HCT116 (cell line): Measurements from ENCODE around the gene C5orf58. TPM values are rescaled to one million over a fixed set of nuclear protein-coding genes. Genes with fewer than 3 reads are reported as not detected.

Experiments used
- ATAC-seq: fragments of 200-7000 bp; cut with Tn5 transposase; 2 replicates; pipeline ENCODE4 v1.9.1; 2020; ENCODE audit warnings: mild to moderate bottlenecking, moderate library complexity
- BruUV-seq: library from RNA; stranded (reverse); fragments of 400-500 nt; replicated peaks from 2 replicates; lab custom pipeline; 2021; lab: Mats Ljungman, UMichigan
- CTCF ChIA-PET: fragments of 300-600 bp; sonication (Branson Sonifier 250); formaldehyde crosslinking; loops from one replicate; lab custom pipeline; 2021; ENCODE audit warnings: antibody characterized with exemption; lab: Charles Lee
- POLR2A ChIA-PET: fragments of 300-600, 350-600 bp; sonication (Branson Sonifier 250); formaldehyde crosslinking; loops from one replicate; lab custom pipeline; 2021; ENCODE audit warnings: antibody characterized with exemption; lab: Charles Lee
- RAD21 ChIA-PET, 2 experiments: fragments of 300-600 bp; sonication (Branson Sonifier 250); formaldehyde crosslinking; loops; one replicate each; lab custom pipeline; 2023; ENCODE audit warnings: low total read pairs in 2 of 2; ENCODE audit not compliant: uncharacterized antibody in 2 of 2, unreplicated experiment in 2 of 2, low non-redundant PET in 1 of 2; lab: Charles Lee
- DNase-seq: peaks from one replicate; pipeline ENCODE4 v3.0.0-alpha.2; 2010; ENCODE audit warnings: low read depth, low spot score
- H2AFZ ChIP-seq: fragments of 200-600 bp; shearing (Covaris generic), sonication (generic); 2 replicates; pipeline ENCODE4 v1.6.1; 2017; ENCODE audit warnings: low read depth, mixed run types, mixed read lengths, antibody characterized with exemption, low read length; ENCODE audit not compliant: poor library complexity, severe bottlenecking
- H3K27ac ChIP-seq: 2 replicates; pipeline ENCODE4 v1.5.1; 2012; ENCODE audit warnings: low read depth, low read length
- H3K27me3 ChIP-seq: fragments of 200-600 bp; sonication (generic); 2 replicates; pipeline ENCODE4 v1.6.1; 2016; ENCODE audit warnings: mixed run types, low read length, mixed read lengths; ENCODE audit not compliant: insufficient read depth
- H3K36me3 ChIP-seq, 2 experiments: fragments of 200-500 bp in 1 of 2; fragments of 200-600 bp in 1 of 2; sonication (Bioruptor generic) in 1 of 2; sonication (generic) in 1 of 2; 2 replicates each; pipeline versions ENCODE4 v1.5.1 to v1.6.1; 2014 to 2016; ENCODE audit warnings: low read length in 2 of 2, inconsistent platforms in 1 of 2, mixed read lengths in 1 of 2, mixed run types in 1 of 2; ENCODE audit not compliant: insufficient read depth in 2 of 2, control insufficient read depth in 1 of 2
- H3K4me1 ChIP-seq, 2 experiments: fragments of 200-600 bp in 1 of 2; sonication (generic) in 1 of 2; 2 replicates each; pipeline versions ENCODE4 v1.5.1 to v1.6.1; 2012 to 2017; ENCODE audit warnings: low read length in 2 of 2, inconsistent platforms in 1 of 2, mild to moderate bottlenecking in 1 of 2, mixed read lengths in 1 of 2, mixed run types in 1 of 2, moderate library complexity in 1 of 2; ENCODE audit not compliant: insufficient read depth in 2 of 2, control insufficient read depth in 1 of 2
- H3K4me2 ChIP-seq: fragments of 200-600 bp; sonication (generic); 2 replicates; pipeline ENCODE4 v1.6.1; 2017; ENCODE audit warnings: mixed run types, low read length, mixed read lengths
- H3K4me3 ChIP-seq, 2 experiments: fragments of 200-600 bp in 1 of 2; sonication (generic) in 1 of 2; replicated peaks in 1 of 2; 2 replicates each; pipeline ENCODE4 v1.5.1; 2011 to 2016; ENCODE audit warnings: low read length in 2 of 2, control low read depth in 1 of 2, low read depth in 1 of 2, mild to moderate bottlenecking in 1 of 2, mixed read lengths in 1 of 2, mixed run types in 1 of 2
- H3K79me2 ChIP-seq: fragments of 200-600 bp; sonication (generic); 2 replicates; pipeline ENCODE4 v1.6.1; 2017; ENCODE audit warnings: mild to moderate bottlenecking, mixed run types, low read length, moderate library complexity, mixed read lengths; ENCODE audit not compliant: insufficient read depth
- H3K9ac ChIP-seq: fragments of 200-600 bp; sonication (generic); 2 replicates; pipeline ENCODE4 v1.6.1; 2016; ENCODE audit warnings: low read length, mixed read lengths
- H3K9me2 ChIP-seq: fragments of 200-600 bp; sonication (generic), shearing (Covaris generic); 2 replicates; pipeline ENCODE4 v1.6.1; 2017; ENCODE audit warnings: mixed run types, mild to moderate bottlenecking, moderate library complexity; ENCODE audit not compliant: insufficient read depth
- H3K9me3 ChIP-seq, 2 experiments: fragments of 200-500 bp in 1 of 2; fragments of 200-600 bp in 1 of 2; sonication (Bioruptor generic) in 1 of 2; sonication (generic) in 1 of 2; 2 replicates each; pipeline ENCODE4 v1.6.1; 2014 to 2017; ENCODE audit warnings: low read length in 2 of 2, mixed read lengths in 2 of 2, inconsistent platforms in 1 of 2, low read depth in 1 of 2, mild to moderate bottlenecking in 1 of 2, mixed run types in 1 of 2, moderate library complexity in 1 of 2; ENCODE audit not compliant: control insufficient read depth in 1 of 2, insufficient read depth in 1 of 2
- H4K20me1 ChIP-seq: fragments of 200-600 bp; sonication (generic), shearing (Covaris generic); 2 replicates; pipeline ENCODE4 v1.6.1; 2017; ENCODE audit warnings: mixed run types, mild to moderate bottlenecking, moderate library complexity; ENCODE audit not compliant: insufficient read depth
- ELF1 ChIP-seq: IDR thresholded peaks from 2 replicates; pipeline ENCODE4 v1.6.1; 2012; ENCODE audit warnings: low read depth, borderline replicate concordance
- JUND ChIP-seq: IDR thresholded peaks from 2 replicates; pipeline ENCODE4 v1.6.1; 2012
- POLR2AphosphoS5 ChIP-seq: IDR thresholded peaks from 2 replicates; pipeline ENCODE4 v1.6.1; 2011; ENCODE audit warnings: mild to moderate bottlenecking, low read depth, low read length, moderate library complexity
- RAD21 ChIP-seq: IDR thresholded peaks from 2 replicates; pipeline ENCODE4 v1.6.1; 2012; ENCODE audit warnings: low read depth, mild to moderate bottlenecking
- YY1 ChIP-seq: IDR thresholded peaks from 2 replicates; pipeline ENCODE4 v1.6.1; 2011; ENCODE audit warnings: low read length, low read depth, moderate library complexity, mild to moderate bottlenecking; ENCODE audit not compliant: insufficient replicate concordance; ENCODE audit errors: extremely low read depth
- ZNF274 ChIP-seq: fragments of 200-500 bp; sonication (Bioruptor generic); IDR thresholded peaks from 2 replicates; pipeline ENCODE4 v1.6.1; 2014; ENCODE audit warnings: mild to moderate bottlenecking, low read depth, low read length, inconsistent platforms
- intact Hi-C: fragments of 100-400 bp; cut with micrococcal nuclease; formaldehyde crosslinking; loops from 2 replicates; pipeline ENCODE4 v1.10.0; 2022
- total RNA-seq: library from RNA; stranded (reverse); gene quantifications from one replicate; pipeline ENCODE4 v1.2.1, GENCODE V29; 2021; ENCODE audit not compliant: unreplicated experiment
- TF ChIP-seq, protein P1 (sequence below): IDR thresholded peaks from 2 replicates; pipeline ENCODE4 v1.6.1; 2011; ENCODE audit warnings: mild to moderate bottlenecking, low read length, moderate library complexity; ENCODE audit not compliant: insufficient replicate concordance; ENCODE audit errors: extremely low read depth
- TF ChIP-seq, protein P2 (sequence below): IDR thresholded peaks from 2 replicates; pipeline ENCODE4 v1.6.1; 2012
- TF ChIP-seq, protein P3 (sequence below): IDR thresholded peaks from 2 replicates; pipeline ENCODE4 v1.6.1; 2012; ENCODE audit warnings: low read depth

The C5orf58 gene
- total RNA-seq, 1 experiment from 2014 or later = not detected

DNA sequence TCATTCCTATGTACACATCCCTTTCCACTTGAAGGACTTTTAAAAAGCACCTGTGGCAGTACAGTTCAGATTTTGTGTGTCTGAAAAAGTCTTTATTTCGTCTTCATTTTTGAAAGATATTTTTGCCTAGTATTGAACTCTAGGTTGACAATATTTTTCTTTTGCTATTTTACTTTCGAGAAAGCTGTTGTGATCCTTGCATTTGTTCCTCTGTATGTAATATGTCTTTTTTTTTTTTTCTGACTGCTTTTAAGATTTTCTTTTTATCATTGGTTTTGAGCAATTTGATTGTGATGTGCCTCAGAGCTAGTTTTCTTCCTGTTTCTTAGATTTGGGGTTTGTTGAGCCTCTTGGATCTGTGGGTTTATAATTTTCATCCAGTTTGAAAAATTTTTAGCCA is 51.4 kb downstream of the C5orf58 start:
- H3K4me3 ChIP-seq = no peak overlapping the region
- H4K20me1 ChIP-seq = no peaks in the 10 kb centered on the region
- TF ChIP-seq ELF1 = no peak
- TF ChIP-seq, protein P1, sequence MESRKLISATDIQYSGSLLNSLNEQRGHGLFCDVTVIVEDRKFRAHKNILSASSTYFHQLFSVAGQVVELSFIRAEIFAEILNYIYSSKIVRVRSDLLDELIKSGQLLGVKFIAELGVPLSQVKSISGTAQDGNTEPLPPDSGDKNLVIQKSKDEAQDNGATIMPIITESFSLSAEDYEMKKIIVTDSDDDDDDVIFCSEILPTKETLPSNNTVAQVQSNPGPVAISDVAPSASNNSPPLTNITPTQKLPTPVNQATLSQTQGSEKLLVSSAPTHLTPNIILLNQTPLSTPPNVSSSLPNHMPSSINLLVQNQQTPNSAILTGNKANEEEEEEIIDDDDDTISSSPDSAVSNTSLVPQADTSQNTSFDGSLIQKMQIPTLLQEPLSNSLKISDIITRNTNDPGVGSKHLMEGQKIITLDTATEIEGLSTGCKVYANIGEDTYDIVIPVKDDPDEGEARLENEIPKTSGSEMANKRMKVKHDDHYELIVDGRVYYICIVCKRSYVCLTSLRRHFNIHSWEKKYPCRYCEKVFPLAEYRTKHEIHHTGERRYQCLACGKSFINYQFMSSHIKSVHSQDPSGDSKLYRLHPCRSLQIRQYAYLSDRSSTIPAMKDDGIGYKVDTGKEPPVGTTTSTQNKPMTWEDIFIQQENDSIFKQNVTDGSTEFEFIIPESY = no peak
- no peaks in the 10 kb centered on the region for H3K4me1 ChIP-seq
- peaks cover 0 to 8% of the 10 kb centered on the region in 2 experiments; a peak in 1 of 4 replicates for H3K9me3 ChIP-seq
- no peak for DNase-seq
- peaks cover 40% of the 10 kb centered on the region for H3K27me3 ChIP-seq
- no peaks in the 10 kb centered on the region for H3K79me2 ChIP-seq
- BruUV-seq = no TSS peak
- H3K36me3 ChIP-seq = no peaks in the 10 kb centered on the region
- no peak overlapping the region for H3K4me2 ChIP-seq
- H3K27ac ChIP-seq = no peak overlapping the region
- no peak for ATAC-seq
- no peak overlapping the region for H2AFZ ChIP-seq
- ChIA-PET CTCF (no interaction called here), POLR2A (no interaction called here), RAD21 (no interaction called here)
- H3K9me2 ChIP-seq = no peaks in the 10 kb centered on the region
- intact Hi-C loops = no loop called here
- no peak overlapping the region for H3K9ac ChIP-seq

DNA sequence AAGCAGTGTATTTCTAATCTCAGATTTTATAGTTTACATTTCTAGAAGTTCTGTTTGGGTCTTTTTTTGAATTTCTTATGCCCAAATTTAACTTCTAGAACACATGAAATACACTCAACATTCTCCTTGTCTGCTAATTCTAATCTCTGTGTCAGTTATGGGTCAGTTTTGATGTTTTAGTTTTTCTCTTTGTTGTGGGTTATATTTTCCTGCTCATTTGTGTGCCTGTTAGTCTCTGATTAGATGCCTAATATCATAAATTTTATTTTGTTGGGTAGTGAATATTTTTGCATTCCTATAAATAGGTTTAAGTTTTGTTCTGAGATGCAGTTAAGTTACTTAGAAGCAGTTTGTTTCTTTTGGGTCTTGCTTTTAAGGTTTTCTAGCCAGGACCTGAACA is 52.4 kb downstream of the C5orf58 start:
- no peak overlapping the region for H3K27ac ChIP-seq
- TF ChIP-seq JUND (no peak), ELF1 (no peak), POLR2AphosphoS5 (no peak), YY1 (no peak), ZNF274 (no peak), RAD21 (no peak)
- TF ChIP-seq, protein P2, sequence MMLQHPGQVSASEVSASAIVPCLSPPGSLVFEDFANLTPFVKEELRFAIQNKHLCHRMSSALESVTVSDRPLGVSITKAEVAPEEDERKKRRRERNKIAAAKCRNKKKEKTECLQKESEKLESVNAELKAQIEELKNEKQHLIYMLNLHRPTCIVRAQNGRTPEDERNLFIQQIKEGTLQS = no peak
- TF ChIP-seq, protein P3, sequence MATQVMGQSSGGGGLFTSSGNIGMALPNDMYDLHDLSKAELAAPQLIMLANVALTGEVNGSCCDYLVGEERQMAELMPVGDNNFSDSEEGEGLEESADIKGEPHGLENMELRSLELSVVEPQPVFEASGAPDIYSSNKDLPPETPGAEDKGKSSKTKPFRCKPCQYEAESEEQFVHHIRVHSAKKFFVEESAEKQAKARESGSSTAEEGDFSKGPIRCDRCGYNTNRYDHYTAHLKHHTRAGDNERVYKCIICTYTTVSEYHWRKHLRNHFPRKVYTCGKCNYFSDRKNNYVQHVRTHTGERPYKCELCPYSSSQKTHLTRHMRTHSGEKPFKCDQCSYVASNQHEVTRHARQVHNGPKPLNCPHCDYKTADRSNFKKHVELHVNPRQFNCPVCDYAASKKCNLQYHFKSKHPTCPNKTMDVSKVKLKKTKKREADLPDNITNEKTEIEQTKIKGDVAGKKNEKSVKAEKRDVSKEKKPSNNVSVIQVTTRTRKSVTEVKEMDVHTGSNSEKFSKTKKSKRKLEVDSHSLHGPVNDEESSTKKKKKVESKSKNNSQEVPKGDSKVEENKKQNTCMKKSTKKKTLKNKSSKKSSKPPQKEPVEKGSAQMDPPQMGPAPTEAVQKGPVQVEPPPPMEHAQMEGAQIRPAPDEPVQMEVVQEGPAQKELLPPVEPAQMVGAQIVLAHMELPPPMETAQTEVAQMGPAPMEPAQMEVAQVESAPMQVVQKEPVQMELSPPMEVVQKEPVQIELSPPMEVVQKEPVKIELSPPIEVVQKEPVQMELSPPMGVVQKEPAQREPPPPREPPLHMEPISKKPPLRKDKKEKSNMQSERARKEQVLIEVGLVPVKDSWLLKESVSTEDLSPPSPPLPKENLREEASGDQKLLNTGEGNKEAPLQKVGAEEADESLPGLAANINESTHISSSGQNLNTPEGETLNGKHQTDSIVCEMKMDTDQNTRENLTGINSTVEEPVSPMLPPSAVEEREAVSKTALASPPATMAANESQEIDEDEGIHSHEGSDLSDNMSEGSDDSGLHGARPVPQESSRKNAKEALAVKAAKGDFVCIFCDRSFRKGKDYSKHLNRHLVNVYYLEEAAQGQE = no peak
- TF ChIP-seq, all 23 proteins: peak for 0
- intact Hi-C loops = no loop called here
- Histone ChIP-seq H4K20me1 (no peaks in the 10 kb centered on the region), H3K4me3 (no peak overlapping the region), H3K79me2 (no peaks in the 10 kb centered on the region), H3K9ac (no peak overlapping the region), H3K36me3 (no peaks in the 10 kb centered on the region), H3K9me3 (peaks cover 0 to 11% of the 10 kb centered on the region in 2 experiments; a peak in 1 of 4 replicates), H3K27me3 (peaks cover 48% of the 10 kb centered on the region), H3K4me1 (no peaks in the 10 kb centered on the region), H3K9me2 (no peaks in the 10 kb centered on the region), H2AFZ (no peak overlapping the region), H3K4me2 (no peak overlapping the region)
- CTCF ChIA-PET = no interaction called here
- no TSS peak for BruUV-seq
- RAD21 ChIA-PET = no interaction called here
- POLR2A ChIA-PET = no interaction called here
- DNase-seq (no peak), ATAC-seq (no peak)
